SK-N-SH (cell line): Measurements from ENCODE around the gene PRLR. TPM values are rescaled to one million over a fixed set of nuclear protein-coding genes. Genes with fewer than 3 reads are reported as not detected.

Experiments used
- CTCF ChIA-PET: fragments of 300-600, 350-600 bp; formaldehyde crosslinking; extraction: SDS; loops from one replicate; lab custom pipeline; 2021; lab: Yijun Ruan, JAX
- POLR2A ChIA-PET: fragments of 350-600 bp; sonication (Branson Sonifier 250); formaldehyde crosslinking; extraction: SDS; loops from one replicate; lab custom pipeline; 2020; ENCODE audit warnings: antibody characterized with exemption, inconsistent platforms; lab: Yijun Ruan, JAX
- DNase-seq: peaks from one replicate; pipeline ENCODE4 v3.0.0; 2012
- H2AFZ ChIP-seq: fragments of 200-600 bp; sonication (generic); 2 replicates; pipeline ENCODE4 v1.8.1; 2016; ENCODE audit warnings: antibody characterized with exemption, mild to moderate bottlenecking, low read depth
- H3F3A ChIP-seq: fragments of 200-600 bp; sonication (generic); replicated peaks from 2 replicates; pipeline ENCODE3; 2016; ENCODE audit warnings: antibody characterized with exemption, mild to moderate bottlenecking; ENCODE audit not compliant: insufficient read depth
- H3K27ac ChIP-seq, 2 experiments: fragments of 200-500 bp in 1 of 2; fragments of 200-600 bp in 1 of 2; sonication (Bioruptor generic) in 1 of 2; sonication (generic), shearing (Covaris generic) in 1 of 2; 2 replicates each; pipeline versions ENCODE4 v1.5.1 to v1.6.1; 2014 to 2016; ENCODE audit warnings: low read depth in 2 of 2, inconsistent platforms in 1 of 2, low read length in 1 of 2, mild to moderate bottlenecking in 1 of 2, mixed read lengths in 1 of 2
- H3K27me3 ChIP-seq: fragments of 200-600 bp; sonication (generic), shearing (Covaris generic); 2 replicates; pipeline ENCODE4 v1.6.1; 2016; ENCODE audit warnings: mixed run types; ENCODE audit not compliant: insufficient read depth
- H3K36me3 ChIP-seq, 2 experiments: fragments of 200-500 bp in 1 of 2; fragments of 200-600 bp in 1 of 2; sonication (Bioruptor generic) in 1 of 2; sonication (generic) in 1 of 2; replicated peaks in 1 of 2; 2 replicates each; pipeline versions ENCODE3 to v1.5.1; 2014 to 2016; ENCODE audit warnings: low read length in 1 of 2, mild to moderate bottlenecking in 1 of 2; ENCODE audit not compliant: insufficient read depth in 2 of 2, control insufficient read depth in 1 of 2
- H3K4me1 ChIP-seq, 2 experiments: fragments of 200-500 bp in 1 of 2; fragments of 200-600 bp in 1 of 2; sonication (Bioruptor generic) in 1 of 2; sonication (generic), shearing (Covaris generic) in 1 of 2; 2 replicates each; pipeline versions ENCODE4 v1.5.1 to v1.6.1; 2014 to 2016; ENCODE audit warnings: low read depth in 1 of 2, low read length in 1 of 2, mixed run types in 1 of 2; ENCODE audit not compliant: insufficient read depth in 2 of 2, control insufficient read depth in 1 of 2
- H3K4me2 ChIP-seq: fragments of 200-600 bp; sonication (generic), shearing (Covaris generic); 2 replicates; pipeline ENCODE4 v1.6.1; 2017; ENCODE audit warnings: mixed run types
- H3K4me3 ChIP-seq, 2 experiments: fragments of 200-500 bp in 1 of 2; fragments of 200-600 bp in 1 of 2; sonication (Bioruptor generic) in 1 of 2; sonication (generic), shearing (Covaris generic) in 1 of 2; 2 replicates each; pipeline versions ENCODE4 v1.5.1 to v1.8.1; 2014 to 2016; ENCODE audit warnings: low read depth in 2 of 2, inconsistent platforms in 1 of 2, low read length in 1 of 2, mild to moderate bottlenecking in 1 of 2, mixed read lengths in 1 of 2, moderate library complexity in 1 of 2
- H3K79me2 ChIP-seq: fragments of 200-600 bp; sonication (generic); 2 replicates; pipeline ENCODE4 v1.8.1; 2017; ENCODE audit warnings: mild to moderate bottlenecking; ENCODE audit not compliant: insufficient read depth
- H3K9ac ChIP-seq: fragments of 200-600 bp; sonication (generic); 2 replicates; pipeline ENCODE4 v1.6.1; 2017; ENCODE audit warnings: mixed run types
- H3K9me2 ChIP-seq: fragments of 200-600 bp; sonication (generic); 2 replicates; pipeline ENCODE4 v1.6.1; 2017; ENCODE audit warnings: mixed run types
- H3K9me3 ChIP-seq: fragments of 200-600 bp; sonication (generic); 2 replicates; pipeline ENCODE4 v1.6.1; 2017; ENCODE audit warnings: mixed run types, mild to moderate bottlenecking, moderate library complexity
- H4K20me1 ChIP-seq: fragments of 200-600 bp; sonication (generic); 2 replicates; pipeline ENCODE4 v1.6.1; 2017; ENCODE audit warnings: mild to moderate bottlenecking, mixed run types; ENCODE audit not compliant: insufficient read depth
- CHD2 ChIP-seq: fragments of 150-350 bp; IDR thresholded peaks from 2 replicates; pipeline ENCODE4 v1.6.1; 2018; ENCODE audit warnings: low read length; ENCODE audit not compliant: partially characterized antibody
- ELF1 ChIP-seq: IDR thresholded peaks from 2 replicates; pipeline ENCODE4 v1.4.0; 2012
- EP300 ChIP-seq, 2 experiments: IDR thresholded peaks; 2 replicates each; pipeline versions ENCODE4 v1.4.0 to v1.6.1; 2012; ENCODE audit warnings: borderline replicate concordance in 1 of 2, low read depth in 1 of 2, low read length in 1 of 2
- EZH2phosphoT487 ChIP-seq: fragments of 200-600 bp; sonication (generic); IDR thresholded peaks from 2 replicates; pipeline ENCODE4 v1.6.1; 2017; ENCODE audit warnings: low read depth, mixed run types, mild to moderate bottlenecking, antibody characterized with exemption, moderate library complexity, borderline replicate concordance
- FOSL2 ChIP-seq: IDR thresholded peaks from 2 replicates; pipeline ENCODE4 v1.4.0; 2012; ENCODE audit warnings: low read depth, mild to moderate bottlenecking, moderate library complexity, borderline replicate concordance
- FOXJ3 ChIP-seq: sonication (generic); formaldehyde crosslinking; IDR thresholded peaks from 2 replicates; pipeline ENCODE4 v1.5.1; 2020; ENCODE audit warnings: mild to moderate bottlenecking, missing genetic modification reagents
- GABPA ChIP-seq: IDR thresholded peaks from 2 replicates; pipeline ENCODE4 v1.4.0; 2012; ENCODE audit warnings: low read depth, mild to moderate bottlenecking
- GATA2 ChIP-seq: sonication (generic); formaldehyde crosslinking; IDR thresholded peaks from 2 replicates; pipeline ENCODE4 v1.5.0; 2020; ENCODE audit warnings: mild to moderate bottlenecking, missing genetic modification reagents
- JUND ChIP-seq: IDR thresholded peaks from 2 replicates; pipeline ENCODE4 v1.4.0; 2012
- MEF2A ChIP-seq: IDR thresholded peaks from 2 replicates; pipeline ENCODE4 v1.4.0; 2012; ENCODE audit warnings: low read depth, borderline replicate concordance
- NFIC ChIP-seq: IDR thresholded peaks from 2 replicates; pipeline ENCODE4 v1.4.0; 2012; ENCODE audit warnings: borderline replicate concordance
- NRF1 ChIP-seq: IDR thresholded peaks from 2 replicates; pipeline ENCODE4 v1.6.1; 2012; ENCODE audit warnings: low read depth, mild to moderate bottlenecking, low read length
- POLR2AphosphoS5 ChIP-seq: IDR thresholded peaks from 2 replicates; pipeline ENCODE4 v1.6.1; 2012; ENCODE audit warnings: low read depth, low read length
- RFX5 ChIP-seq: IDR thresholded peaks from 2 replicates; pipeline ENCODE4 v1.6.1; 2012; ENCODE audit warnings: mild to moderate bottlenecking, improper control_type of control experiment, low read length
- SMC3 ChIP-seq: IDR thresholded peaks from 2 replicates; pipeline ENCODE4 v1.6.1; 2012; ENCODE audit warnings: low read depth, low read length, improper control_type of control experiment
- TAF1 ChIP-seq: IDR thresholded peaks from 2 replicates; pipeline ENCODE4 v1.6.1; 2012; ENCODE audit warnings: low read depth, mild to moderate bottlenecking, low read length, moderate library complexity, borderline replicate concordance
- YY1 ChIP-seq: IDR thresholded peaks from 2 replicates; pipeline ENCODE4 v1.4.0; 2012; ENCODE audit warnings: low read depth, mild to moderate bottlenecking
- WGBS: methylation state at CpG from one replicate; pipeline ENCODE4 v1.1.6; 2017; ENCODE audit warnings: low lambda C conversion rate; 5-methylcytosine and 5-hydroxymethylcytosine counted together
- polyA plus RNA-seq, 3 experiments: library from polyadenylated mRNA; depleted of rRNA; stranded (reverse); fragments of >200 nt; gene quantifications; 2 replicates each; pipeline ENCODE4 v1.2.3, GENCODE V29; 2012
- TF ChIP-seq, protein P1 (sequence below): IDR thresholded peaks from 2 replicates; pipeline ENCODE4 v1.4.0; 2012; ENCODE audit warnings: low read depth, borderline replicate concordance
- TF ChIP-seq, protein P2 (sequence below): fragments of 200-600 bp; sonication (generic); IDR thresholded peaks from 2 replicates; pipeline ENCODE4 v1.6.1; 2017; ENCODE audit warnings: antibody characterized with exemption, mild to moderate bottlenecking, moderate library complexity
- TF ChIP-seq, protein P3 (sequence below): fragments of 150-350 bp; IDR thresholded peaks from 2 replicates; pipeline ENCODE4 v1.6.1; 2016; ENCODE audit warnings: mild to moderate bottlenecking, low read depth, low read length
- TF ChIP-seq, protein P4 (sequence below): IDR thresholded peaks from 2 replicates; pipeline ENCODE4 v1.4.0; 2012; ENCODE audit warnings: low read depth
- TF ChIP-seq, protein P5 (sequence below): IDR thresholded peaks from 2 replicates; pipeline ENCODE4; 2012

Gene PRLR
- polyA plus RNA-seq, 1 of the 3 experiments (the other 2 are of a cell fraction), result 0.13 TPM

DNA sequence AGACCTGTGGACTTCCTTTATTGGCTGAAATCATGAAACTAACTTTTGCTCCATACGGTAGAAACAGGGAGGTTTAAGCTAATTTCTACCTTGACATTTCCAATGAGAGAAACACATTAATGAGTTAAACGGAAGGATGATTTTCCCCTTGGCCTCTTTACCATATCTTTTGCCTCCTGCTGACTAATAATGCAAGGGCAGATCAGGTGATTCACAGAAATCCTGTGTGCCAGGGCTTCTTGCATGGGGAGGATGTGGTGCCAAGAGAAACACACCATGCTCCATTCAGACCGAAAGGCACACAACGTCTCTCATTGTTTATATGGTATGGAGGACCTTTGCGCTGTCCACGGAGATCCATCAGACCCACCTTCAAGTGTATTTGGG, 17.4 kb upstream of the PRLR start:
- no peaks in the 10 kb centered on the region; a peak in 1 of 4 replicates for H3K4me1 ChIP-seq
- H3K9ac ChIP-seq, result no peak overlapping the region
- POLR2A ChIA-PET, result no interaction called here
- TF ChIP-seq POLR2AphosphoS5, result no peak
- TF ChIP-seq FOSL2, result no peak
- no peak for TF ChIP-seq SMC3
- TF ChIP-seq CHD2, result no peak
- TF ChIP-seq YY1, result no peak
- TF ChIP-seq, protein P1, sequence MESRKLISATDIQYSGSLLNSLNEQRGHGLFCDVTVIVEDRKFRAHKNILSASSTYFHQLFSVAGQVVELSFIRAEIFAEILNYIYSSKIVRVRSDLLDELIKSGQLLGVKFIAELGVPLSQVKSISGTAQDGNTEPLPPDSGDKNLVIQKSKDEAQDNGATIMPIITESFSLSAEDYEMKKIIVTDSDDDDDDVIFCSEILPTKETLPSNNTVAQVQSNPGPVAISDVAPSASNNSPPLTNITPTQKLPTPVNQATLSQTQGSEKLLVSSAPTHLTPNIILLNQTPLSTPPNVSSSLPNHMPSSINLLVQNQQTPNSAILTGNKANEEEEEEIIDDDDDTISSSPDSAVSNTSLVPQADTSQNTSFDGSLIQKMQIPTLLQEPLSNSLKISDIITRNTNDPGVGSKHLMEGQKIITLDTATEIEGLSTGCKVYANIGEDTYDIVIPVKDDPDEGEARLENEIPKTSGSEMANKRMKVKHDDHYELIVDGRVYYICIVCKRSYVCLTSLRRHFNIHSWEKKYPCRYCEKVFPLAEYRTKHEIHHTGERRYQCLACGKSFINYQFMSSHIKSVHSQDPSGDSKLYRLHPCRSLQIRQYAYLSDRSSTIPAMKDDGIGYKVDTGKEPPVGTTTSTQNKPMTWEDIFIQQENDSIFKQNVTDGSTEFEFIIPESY, result no peak
- TF ChIP-seq EP300 (IDR thresholded peaks at IDR 0.05; ENCODE audit: borderline replicate concordance in 1 of 2, low read depth in 1 of 2, low read length in 1 of 2), result no peak
- H3K9me2 ChIP-seq, result no peaks in the 10 kb centered on the region
- H3K4me3 ChIP-seq, result no peak overlapping the region
- H3K27ac ChIP-seq, result no peak overlapping the region
- no peaks in the 10 kb centered on the region for H3K79me2 ChIP-seq
- H3K9me3 ChIP-seq, result no peaks in the 10 kb centered on the region
- H4K20me1 ChIP-seq, result no peaks in the 10 kb centered on the region
- no peaks in the 10 kb centered on the region for H3F3A ChIP-seq
- no peak overlapping the region for H3K4me2 ChIP-seq
- DNase-seq, result no peak
- no peaks in the 10 kb centered on the region for H3K27me3 ChIP-seq
- CTCF ChIA-PET, result interaction anchor here (1.6 kb wide), 1 partner anchor 18 kb away, joined by 3 read pairs; no protein-coding TSS in a partner anchor
- 72% methylated on average over 6 of the region's 6 CpGs for WGBS
- H3K36me3 ChIP-seq, result no peaks in the 10 kb centered on the region
- H2AFZ ChIP-seq, result no peak overlapping the region

DNA sequence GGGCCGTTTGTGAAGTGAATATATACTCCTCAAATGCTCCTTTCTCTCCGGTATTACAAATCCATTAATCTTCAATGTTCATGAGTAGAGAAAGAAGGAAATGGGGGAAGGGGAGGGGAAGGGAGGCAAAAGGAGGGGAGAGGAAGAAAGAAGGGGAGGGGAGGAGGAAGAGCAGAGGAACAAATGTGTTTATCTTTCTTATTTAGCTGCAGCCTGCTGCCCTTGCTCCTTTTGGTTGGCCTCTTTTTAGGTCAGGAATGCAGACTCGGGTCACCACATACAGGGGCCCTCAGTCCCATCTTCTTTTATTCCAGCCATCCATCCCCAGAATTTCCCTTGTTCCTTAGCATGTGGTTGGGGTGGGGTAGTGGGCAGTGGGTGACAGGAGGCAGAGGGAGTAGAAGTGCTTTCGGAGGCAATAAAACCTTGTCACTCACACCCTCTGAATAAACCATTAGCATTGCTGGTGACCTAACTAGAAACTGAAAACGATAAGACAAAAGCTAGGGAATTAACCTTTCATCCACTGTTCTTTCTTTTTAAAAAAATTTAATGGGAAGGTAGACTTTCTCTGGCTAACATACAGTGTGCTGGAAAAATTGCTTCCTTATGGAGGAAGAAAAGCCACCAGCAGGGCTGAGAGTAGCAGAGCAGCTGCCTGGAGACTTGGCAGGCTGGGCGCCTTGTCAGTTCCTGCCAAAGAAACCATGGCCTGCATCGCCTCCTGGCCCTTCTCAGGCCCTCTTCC, 16.8 kb upstream of the PRLR start:
- Histone ChIP-seq H3K4me1 (no peaks in the 10 kb centered on the region; a peak in 1 of 4 replicates), H3K36me3 (no peaks in the 10 kb centered on the region), H3K4me2 (no peak overlapping the region), H3F3A (no peaks in the 10 kb centered on the region), H3K27me3 (no peaks in the 10 kb centered on the region), H2AFZ (no peak overlapping the region), H3K9me3 (no peaks in the 10 kb centered on the region), H4K20me1 (no peaks in the 10 kb centered on the region), H3K27ac (no peak overlapping the region), H3K9me2 (no peaks in the 10 kb centered on the region), H3K9ac (no peak overlapping the region), H3K79me2 (no peaks in the 10 kb centered on the region), H3K4me3 (no peak overlapping the region)
- DNase-seq, result no peak
- ChIA-PET POLR2A (no interaction called here), CTCF (interaction anchor here (1.6 kb wide), 1 partner anchor 17 kb away, joined by 3 read pairs; no protein-coding TSS in a partner anchor)
- 42% methylated on average over 7 of the region's 7 CpGs for WGBS
- TF ChIP-seq MEF2A, result no peak
- TF ChIP-seq, protein P2, sequence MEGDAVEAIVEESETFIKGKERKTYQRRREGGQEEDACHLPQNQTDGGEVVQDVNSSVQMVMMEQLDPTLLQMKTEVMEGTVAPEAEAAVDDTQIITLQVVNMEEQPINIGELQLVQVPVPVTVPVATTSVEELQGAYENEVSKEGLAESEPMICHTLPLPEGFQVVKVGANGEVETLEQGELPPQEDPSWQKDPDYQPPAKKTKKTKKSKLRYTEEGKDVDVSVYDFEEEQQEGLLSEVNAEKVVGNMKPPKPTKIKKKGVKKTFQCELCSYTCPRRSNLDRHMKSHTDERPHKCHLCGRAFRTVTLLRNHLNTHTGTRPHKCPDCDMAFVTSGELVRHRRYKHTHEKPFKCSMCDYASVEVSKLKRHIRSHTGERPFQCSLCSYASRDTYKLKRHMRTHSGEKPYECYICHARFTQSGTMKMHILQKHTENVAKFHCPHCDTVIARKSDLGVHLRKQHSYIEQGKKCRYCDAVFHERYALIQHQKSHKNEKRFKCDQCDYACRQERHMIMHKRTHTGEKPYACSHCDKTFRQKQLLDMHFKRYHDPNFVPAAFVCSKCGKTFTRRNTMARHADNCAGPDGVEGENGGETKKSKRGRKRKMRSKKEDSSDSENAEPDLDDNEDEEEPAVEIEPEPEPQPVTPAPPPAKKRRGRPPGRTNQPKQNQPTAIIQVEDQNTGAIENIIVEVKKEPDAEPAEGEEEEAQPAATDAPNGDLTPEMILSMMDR, result no peak
- no peak for TF ChIP-seq NFIC
- TF ChIP-seq, protein P3, sequence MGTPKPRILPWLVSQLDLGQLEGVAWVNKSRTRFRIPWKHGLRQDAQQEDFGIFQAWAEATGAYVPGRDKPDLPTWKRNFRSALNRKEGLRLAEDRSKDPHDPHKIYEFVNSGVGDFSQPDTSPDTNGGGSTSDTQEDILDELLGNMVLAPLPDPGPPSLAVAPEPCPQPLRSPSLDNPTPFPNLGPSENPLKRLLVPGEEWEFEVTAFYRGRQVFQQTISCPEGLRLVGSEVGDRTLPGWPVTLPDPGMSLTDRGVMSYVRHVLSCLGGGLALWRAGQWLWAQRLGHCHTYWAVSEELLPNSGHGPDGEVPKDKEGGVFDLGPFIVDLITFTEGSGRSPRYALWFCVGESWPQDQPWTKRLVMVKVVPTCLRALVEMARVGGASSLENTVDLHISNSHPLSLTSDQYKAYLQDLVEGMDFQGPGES, result no peak
- TF ChIP-seq GABPA, result no peak
- no peak for TF ChIP-seq RFX5
- TF ChIP-seq, protein P4, sequence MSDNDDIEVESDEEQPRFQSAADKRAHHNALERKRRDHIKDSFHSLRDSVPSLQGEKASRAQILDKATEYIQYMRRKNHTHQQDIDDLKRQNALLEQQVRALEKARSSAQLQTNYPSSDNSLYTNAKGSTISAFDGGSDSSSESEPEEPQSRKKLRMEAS, result no peak
- TF ChIP-seq GATA2, result no peak
- TF ChIP-seq, protein P5, sequence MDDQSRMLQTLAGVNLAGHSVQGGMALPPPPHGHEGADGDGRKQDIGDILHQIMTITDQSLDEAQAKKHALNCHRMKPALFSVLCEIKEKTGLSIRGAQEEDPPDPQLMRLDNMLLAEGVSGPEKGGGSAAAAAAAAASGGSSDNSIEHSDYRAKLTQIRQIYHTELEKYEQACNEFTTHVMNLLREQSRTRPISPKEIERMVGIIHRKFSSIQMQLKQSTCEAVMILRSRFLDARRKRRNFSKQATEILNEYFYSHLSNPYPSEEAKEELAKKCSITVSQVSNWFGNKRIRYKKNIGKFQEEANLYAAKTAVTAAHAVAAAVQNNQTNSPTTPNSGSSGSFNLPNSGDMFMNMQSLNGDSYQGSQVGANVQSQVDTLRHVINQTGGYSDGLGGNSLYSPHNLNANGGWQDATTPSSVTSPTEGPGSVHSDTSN, result no peak
- TF ChIP-seq ELF1, result no peak
- TF ChIP-seq NRF1, result no peak
- no peak for TF ChIP-seq TAF1
- no peak for TF ChIP-seq JUND
- TF ChIP-seq EP300 (IDR thresholded peaks at IDR 0.05; ENCODE audit: borderline replicate concordance in 1 of 2, low read depth in 1 of 2, low read length in 1 of 2), result no peak
- no peak for TF ChIP-seq EZH2phosphoT487
- no peak for TF ChIP-seq FOXJ3 (CRISPR knock-in tag)
